ENCODE measurements around the gene FHL1. TPM values are rescaled to one million over a fixed set of nuclear protein-coding genes. Genes with fewer than 3 reads are reported as not detected.
"Not testable (repeated sequence)": the region's sequence is repeated elsewhere in the genome, so short reads cannot be mapped to it uniquely, and the experiment has no call there.

The FHL1 gene
- total and polyA plus RNA-seq, 7 donors, result 325 to 8,382 (median 6,074) TPM

- Histone ChIP-seq H3K36me3 (ENCODE audit: insufficient read depth in 1 of 2, low read depth in 1 of 2) (peaks cover 0 to 62% of the 10 kb centered on the region in 2 donors), H3K9me3 (no peaks in the 10 kb centered on the region), H3K27ac (no peak overlapping the region), H3K4me1 (no peaks in the 10 kb centered on the region), H3K27me3 (ENCODE audit: insufficient read depth in 3 of 3, low read length in 2 of 3) (no peaks in the 10 kb centered on the region), H3K4me3 (no peak overlapping the region)
- ATAC-seq (no peak), DNase-seq (no peak)
- intact Hi-C loops (cut with DNase I), result no loop called here
- WGBS, 3 donors, result 62 to 98% (median 93%) methylated on average over 3 of the region's 3 CpGs
- no peak for TF ChIP-seq CTCF (IDR thresholded peaks at IDR 0.05)
Measured at GRCh38 chrX:136237074-136237473, 89.7 kb downstream of the FHL1 start.

- H3K4me3 ChIP-seq; H3K27me3 ChIP-seq (ENCODE audit: insufficient read depth in 3 of 3, low read length in 2 of 3); H3K27ac ChIP-seq; intact Hi-C loops (cut with DNase I); H3K9me3 ChIP-seq; ATAC-seq; DNase-seq; H3K4me1 ChIP-seq: not testable (repeated sequence)
- peaks cover 0 to 65% of the 10 kb centered on the region in 2 donors for H3K36me3 ChIP-seq (ENCODE audit: insufficient read depth in 1 of 2, low read depth in 1 of 2)
- 90 to 92% (median 91%) methylated on average over 2 of the region's 4 CpGs for WGBS, 3 donors
Measured at GRCh38 chrX:136237849-136238248, 90.5 kb downstream of the FHL1 start.

GRCh38 chrX:136246201-136246600 lies 98.9 kb downstream of the FHL1 start:
- Histone ChIP-seq H3K4me3 (no peak overlapping the region), H3K36me3 (ENCODE audit: insufficient read depth in 1 of 2, low read depth in 1 of 2) (peaks cover 0 to 40% of the 10 kb centered on the region in 2 donors), H3K27me3 (ENCODE audit: insufficient read depth in 3 of 3, low read length in 2 of 3) (peaks cover 0 to 14% (median 0%) of the 10 kb centered on the region in 3 donors), H3K4me1 (no peaks in the 10 kb centered on the region), H3K27ac (no peak overlapping the region), H3K9me3 (no peaks in the 10 kb centered on the region)
- DNase-seq (no peak), ATAC-seq (no peak)
- no peak for TF ChIP-seq CTCF (IDR thresholded peaks at IDR 0.05)
- WGBS, 3 donors, result 67 to 84% (median 82%) methylated on average over 6 of the region's 6 CpGs
- intact Hi-C loops (cut with DNase I), result no loop called here

GRCh38 chrX:136250191-136251040 lies 103.1 kb downstream of the FHL1 start:
- peak; percentile 21 to 55 (median 43) for ATAC-seq
- Histone ChIP-seq H3K27me3 (ENCODE audit: insufficient read depth in 3 of 3, low read length in 2 of 3) (peaks cover 0 to 8% (median 0%) of the 10 kb centered on the region in 3 donors), H3K4me1 (no peaks in the 10 kb centered on the region), H3K36me3 (ENCODE audit: insufficient read depth in 1 of 2, low read depth in 1 of 2) (peaks cover 0 to 2% of the 10 kb centered on the region in 2 donors), H3K4me3 (peak overlapping the region; percentile 77), H3K9me3 (no peaks in the 10 kb centered on the region), H3K27ac (peak overlapping the region; percentile 72)
- intact Hi-C loops (cut with DNase I), result no loop called here
- 7 to 22% (median 9%) methylated on average over 26 to 50 of the region's 53 CpGs for WGBS, 3 donors
- TF ChIP-seq CTCF (IDR thresholded peaks at IDR 0.05), result no peak
- DNase-seq, result peak in 1 of 2 donors; percentile 15
